Renal pelvis (tissue), 4 donors: ENCODE results near the gene KRT6A. TPM values are rescaled to one million over a fixed set of nuclear protein-coding genes. Genes with fewer than 3 reads are reported as not detected.
A peak's percentile ranks its signal among the peaks of the same experiment; 100 is the strongest.
"Not testable (repeated sequence)": the region's sequence is repeated elsewhere in the genome, so short reads cannot be mapped to it uniquely, and the experiment has no call there.

Experiments used
- DNase-seq: peaks from one replicate; pipeline ENCODE4 v3.0.0-alpha.2; 2013
- polyA plus RNA-seq, 3 donors: library from polyadenylated mRNA; unstranded; fragments of 120-200 nt; gene quantifications; one replicate each; pipeline ENCODE4 v1.2.1, GENCODE V29; 2013; ENCODE audit not compliant: insufficient read length in 3 of 3

Gene KRT6A
- polyA plus RNA-seq, 3 donors: not detected

DNA sequence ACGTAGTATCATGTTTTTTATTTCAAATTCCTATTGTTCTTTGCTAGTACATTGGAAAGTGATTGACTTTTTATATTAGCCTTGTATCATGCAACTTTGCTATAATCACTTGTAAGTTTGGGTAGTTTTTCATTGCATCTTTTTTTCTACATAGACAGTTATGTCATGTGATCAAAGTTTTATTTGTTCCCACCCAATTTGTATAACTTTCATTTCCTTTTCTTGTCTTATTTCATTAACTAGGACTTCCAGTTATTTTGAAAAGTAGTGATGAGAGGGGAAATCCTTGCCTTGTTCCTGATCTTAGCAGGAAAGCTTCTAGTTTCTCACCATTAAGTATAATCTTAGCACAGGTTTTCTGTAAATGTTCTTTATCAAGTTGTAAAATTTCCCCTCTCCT is 9.8 kb upstream of the KRT6A start:
- DNase-seq: no peak

GRCh38 chr12:52501490-52501889 is 8.4 kb upstream of the KRT6A start:
- DNase-seq: no peak

DNA sequence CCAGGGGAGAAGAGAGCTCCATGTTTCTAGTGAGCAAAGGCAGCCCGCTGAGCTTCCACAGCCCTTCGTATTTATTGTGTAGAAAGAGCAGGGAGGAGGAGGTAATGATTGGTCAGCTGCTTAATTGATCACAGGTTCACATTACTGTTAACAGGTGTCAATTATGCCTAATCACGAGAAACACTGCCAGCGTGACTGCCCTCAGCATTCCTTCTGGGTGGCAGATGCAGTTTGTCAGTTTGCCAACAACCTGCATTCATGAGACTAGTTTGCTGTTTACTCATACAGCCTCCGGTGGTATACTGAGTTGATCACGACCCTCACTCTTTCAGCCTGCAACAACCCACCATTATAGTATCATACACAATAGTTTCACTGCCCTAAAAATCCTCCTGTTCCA is 7.5 kb upstream of the KRT6A start:
- not testable (repeated sequence) for DNase-seq

DNA sequence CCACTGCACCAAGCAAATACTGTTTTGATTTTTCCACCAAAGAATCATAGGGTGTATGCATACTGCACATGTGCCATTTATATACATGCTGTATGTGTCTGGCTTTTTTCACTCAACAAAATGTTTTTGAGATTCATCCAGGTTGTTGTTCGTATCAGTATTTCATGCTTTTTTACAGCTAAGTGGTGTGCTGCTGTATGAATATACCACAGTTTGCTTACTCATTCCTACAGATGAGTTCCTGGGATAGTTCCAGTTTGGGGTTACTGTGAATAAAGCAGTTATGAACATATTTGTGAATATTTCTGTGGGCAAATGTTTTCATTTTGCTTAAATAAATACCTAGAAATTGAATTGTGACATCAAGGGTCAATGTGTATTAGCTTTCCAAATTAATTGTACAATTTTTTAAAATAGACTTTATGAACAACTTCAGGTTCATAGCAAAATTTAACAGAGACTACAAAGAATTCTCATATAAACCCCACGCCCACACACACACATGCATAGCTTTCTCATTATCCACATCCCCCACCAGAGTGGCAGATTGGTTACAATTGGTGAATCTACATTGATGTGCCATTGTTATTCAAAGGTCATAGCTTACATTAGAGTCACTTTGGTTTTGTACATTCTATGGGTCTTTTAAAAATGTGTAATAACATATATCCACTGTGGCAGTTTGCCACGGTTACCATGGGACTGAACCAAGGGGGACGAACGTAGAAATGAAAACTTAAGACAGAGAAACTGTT is 6.9 kb upstream of the KRT6A start:
- DNase-seq: no peak

- DNase-seq: no peak
Observed at GRCh38 chr12:52498946-52499345, 5.9 kb upstream of the KRT6A start.

- DNase-seq: no peak
Observed at GRCh38 chr12:52497975-52498374, 4.9 kb upstream of the KRT6A start.

- DNase-seq: no peak
Observed at GRCh38 chr12:52496590-52497071, 3.6 kb upstream of the KRT6A start.

GRCh38 chr12:52496054-52496453 is 3.0 kb upstream of the KRT6A start:
- no peak for DNase-seq

DNA sequence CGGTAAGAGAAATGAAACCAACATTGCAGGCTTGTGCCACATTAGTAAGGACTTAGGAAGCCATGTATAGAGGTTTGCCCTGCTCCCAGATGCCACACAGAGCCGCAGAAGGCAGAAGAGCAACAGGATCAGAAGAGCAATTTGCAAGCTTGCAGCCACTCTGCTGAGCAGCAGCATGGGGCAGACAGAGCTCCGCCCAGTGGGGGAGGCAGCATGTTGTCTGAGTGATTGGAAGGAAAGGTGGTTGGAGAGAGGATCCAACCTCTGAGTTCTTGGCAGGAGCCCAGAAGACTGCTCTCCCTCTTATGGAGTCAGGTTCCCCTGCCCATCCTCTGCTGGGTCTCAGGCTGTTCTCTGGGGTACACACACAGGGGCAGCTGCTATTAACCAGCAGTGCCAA is 2.3 kb upstream of the KRT6A start:
- peak; percentile 33 for DNase-seq

- no peak for DNase-seq
Observed at GRCh38 chr12:52494518-52494917, 1.5 kb upstream of the KRT6A start.

DNA sequence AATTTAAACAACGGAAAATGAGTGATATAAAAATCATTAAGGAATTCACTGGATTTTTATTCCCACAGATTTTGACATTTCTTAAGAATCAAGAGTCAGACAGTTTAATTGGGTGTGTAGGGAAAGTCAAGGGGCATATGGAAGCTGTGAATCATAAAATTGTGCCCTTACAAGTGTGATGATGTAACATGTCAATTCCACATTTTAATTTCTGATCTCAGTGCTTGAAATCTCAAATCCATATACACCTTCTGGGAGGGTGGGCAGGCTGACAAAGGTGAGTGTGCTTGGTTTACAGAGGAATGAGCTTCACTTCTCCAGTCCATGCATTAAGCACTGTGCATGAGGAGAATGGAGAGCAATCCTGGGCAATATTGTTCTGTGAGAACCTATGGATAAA is 1.0 kb upstream of the KRT6A start:
- DNase-seq: no peak

GRCh38 chr12:52492405-52492804 is 652 bp downstream of the KRT6A start:
- DNase-seq: not testable (repeated sequence)

DNA sequence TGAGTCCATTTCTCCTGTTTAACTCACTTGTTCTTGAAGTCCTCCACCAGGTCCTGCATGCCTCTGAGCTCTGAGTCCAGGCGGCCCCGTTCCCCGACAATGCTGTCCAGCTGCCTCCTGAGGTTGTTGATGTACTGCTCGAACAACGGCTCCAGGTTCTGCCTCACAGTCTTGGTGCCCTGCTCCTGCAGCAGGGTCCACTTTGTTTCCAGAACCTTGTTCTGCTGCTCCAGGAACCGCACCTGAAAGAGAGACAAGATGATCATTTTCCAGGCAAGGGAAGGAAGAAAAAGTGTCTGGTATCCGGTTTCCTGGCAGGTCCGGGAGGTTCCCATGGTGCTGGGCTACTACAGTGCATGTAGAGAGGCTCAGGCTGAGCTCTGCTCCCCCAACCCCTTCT is 1.6 kb downstream of the KRT6A start:
- DNase-seq: not testable (repeated sequence)

- no peak for DNase-seq
Observed at GRCh38 chr12:52488736-52489135, 4.3 kb downstream of the KRT6A start.

- DNase-seq: not testable (repeated sequence)
Observed at GRCh38 chr12:52487744-52488443, 5.2 kb downstream of the KRT6A start.

DNA sequence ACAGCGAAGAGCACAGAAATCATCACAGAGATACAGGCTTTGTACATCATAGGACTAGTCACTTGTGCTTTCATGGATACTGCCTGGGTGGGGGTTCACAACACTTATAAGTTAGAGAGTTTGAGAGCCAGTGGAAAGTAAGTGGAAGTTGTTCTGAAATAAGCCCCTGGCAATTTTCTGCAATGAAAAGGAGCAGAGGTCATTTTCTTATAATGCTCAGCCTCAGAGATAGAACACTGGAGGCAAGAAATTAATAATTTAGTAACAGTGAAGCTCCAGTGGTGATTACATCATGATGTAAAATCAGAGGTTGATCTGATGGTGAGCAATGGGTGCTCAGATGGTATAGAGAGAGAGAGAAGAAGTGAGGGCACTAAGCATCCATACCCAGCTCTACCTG is 5.8 kb downstream of the KRT6A start:
- DNase-seq: no peak

GRCh38 chr12:52486166-52487105 is 6.6 kb downstream of the KRT6A start:
- no peak for DNase-seq

GRCh38 chr12:52480073-52480472 is 13.0 kb downstream of the KRT6A start:
- DNase-seq: no peak

DNA sequence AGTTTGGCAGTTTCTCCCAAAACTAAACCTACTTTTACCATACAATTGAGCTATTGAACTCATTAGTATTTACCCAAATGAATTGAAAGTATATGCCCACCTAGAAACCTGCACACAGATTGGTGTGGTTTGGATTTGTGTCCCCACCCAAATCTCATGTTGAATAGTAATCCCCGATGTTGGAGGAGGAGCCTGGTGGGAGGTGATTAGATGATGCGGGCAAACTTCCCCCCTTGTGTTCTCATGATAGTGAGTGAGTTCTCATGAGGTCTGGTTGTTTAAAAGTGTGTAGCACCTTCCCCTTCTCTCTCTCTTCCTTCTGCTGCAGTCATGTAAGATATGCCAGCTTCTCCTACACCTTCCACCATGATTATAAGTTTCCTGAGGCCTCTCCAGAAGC is 15.4 kb downstream of the KRT6A start:
- DNase-seq: no peak

- DNase-seq: no peak
Observed at GRCh38 chr12:52474212-52474611, 18.8 kb downstream of the KRT6A start.

DNA sequence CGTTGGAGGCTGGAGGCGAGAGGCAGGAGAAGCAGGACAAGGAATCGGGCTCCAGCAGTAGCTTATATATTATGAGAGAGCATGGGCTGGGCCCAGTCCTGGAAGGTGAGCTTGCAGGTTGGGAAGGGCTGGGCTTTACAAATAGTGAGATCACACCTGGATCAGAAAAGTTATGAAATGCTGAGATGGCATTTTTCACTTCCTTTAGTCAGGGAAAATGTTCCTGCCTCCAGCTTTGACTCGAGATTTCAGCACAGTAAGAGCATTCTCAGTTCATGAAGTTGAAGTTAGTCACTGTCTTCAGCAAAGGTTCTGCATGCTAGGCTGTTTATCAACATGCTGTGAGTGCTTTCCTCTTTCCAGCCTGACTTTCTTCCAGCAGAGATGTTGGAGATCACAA is 19.3 kb downstream of the KRT6A start, which contains the start of gene KRT6C:
Gene KRT6C, minus strand, starts transcription at position 38 of the 400 bp plus-strand sequence. CDS start 68 bp downstream, outside the sequence.
- DNase-seq: no peak

GRCh38 chr12:52469853-52470252 is 23.2 kb downstream of the KRT6A start:
- DNase-seq: no peak
